ENCODE results near the gene NOS3. TPM values are rescaled to one million over a fixed set of nuclear protein-coding genes. Genes with fewer than 3 reads are reported as not detected.

Gene NOS3
- polyA plus RNA-seq, 4 donors: 9.5 to 15.3 (median 12.9) TPM

DNA sequence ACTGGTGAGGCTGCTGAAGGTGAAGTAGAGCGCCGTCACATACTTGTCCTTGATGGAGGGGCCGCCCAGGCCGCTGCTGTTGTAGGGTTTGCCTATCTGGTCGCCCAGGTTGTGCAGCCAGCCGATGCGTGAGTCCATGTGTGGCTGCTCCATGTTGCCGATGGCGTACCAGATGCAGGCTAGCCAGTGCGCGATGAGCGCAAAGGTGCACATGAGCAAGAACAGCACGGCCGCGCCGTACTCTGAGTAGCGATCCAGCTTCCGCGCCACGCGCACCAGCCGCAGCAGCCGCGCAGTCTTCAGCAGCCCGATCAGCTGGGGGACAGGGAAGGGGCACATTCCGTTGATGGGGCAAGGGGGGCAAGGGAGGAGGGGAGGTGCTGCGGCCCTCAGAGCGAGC is 39.3 kb upstream of the NOS3 start:
- no peak for DNase-seq (ENCODE audit: low read depth in 4 of 4, low spot score in 2 of 4)

GRCh38 chr7:150952331-150953050 is 38.3 kb upstream of the NOS3 start:
- no peak for DNase-seq (ENCODE audit: low read depth in 4 of 4, low spot score in 2 of 4)

DNA sequence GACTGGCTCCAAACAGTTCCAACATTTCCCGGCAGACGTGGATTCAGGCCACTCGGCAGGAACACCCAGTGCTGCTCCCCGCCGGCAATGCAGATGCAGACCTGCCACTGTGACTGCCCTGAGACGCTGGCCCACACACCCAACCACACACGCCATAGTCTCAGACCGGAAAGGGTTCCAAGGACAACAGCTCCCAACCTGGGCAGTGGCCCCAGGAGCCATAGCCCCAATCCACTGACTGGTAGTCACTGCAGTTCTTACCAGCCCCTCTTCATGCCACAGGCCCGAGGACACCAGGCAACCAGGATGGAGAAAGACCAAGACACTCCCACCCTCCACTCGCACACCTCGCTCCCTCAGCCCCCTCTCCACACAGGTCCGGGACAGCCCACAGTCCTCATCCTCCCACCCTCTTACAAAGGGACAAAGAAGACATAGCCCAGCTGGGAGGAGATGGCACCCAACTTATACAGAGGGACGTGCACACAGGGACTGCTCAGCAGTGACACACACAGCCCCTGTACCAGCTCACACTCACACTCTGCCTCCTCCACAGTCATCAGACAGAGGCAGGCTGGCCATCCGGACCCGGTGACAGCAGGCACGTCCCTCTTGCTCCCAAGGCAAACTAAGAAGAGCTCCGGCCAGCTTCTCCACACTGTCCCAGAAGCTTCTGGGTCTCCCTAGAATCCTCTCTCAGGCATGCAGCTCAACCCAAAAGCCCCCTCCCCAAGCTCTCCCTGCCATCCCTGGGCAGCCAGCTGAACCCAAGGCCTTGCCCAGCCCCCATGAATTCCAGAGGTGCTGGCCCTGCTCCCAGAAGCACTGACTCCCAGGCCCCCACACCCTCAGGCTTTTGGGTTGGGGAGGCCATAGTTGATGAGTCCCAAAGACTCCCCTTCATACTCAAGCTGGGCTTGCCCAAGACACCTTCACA is 37.5 kb upstream of the NOS3 start:
- no peak for DNase-seq (ENCODE audit: low read depth in 4 of 4, low spot score in 2 of 4)

GRCh38 chr7:150954201-150954985 is 36.4 kb upstream of the NOS3 start:
- DNase-seq (ENCODE audit: low read depth in 4 of 4, low spot score in 2 of 4): no peak

- no peak for DNase-seq (ENCODE audit: low read depth in 4 of 4, low spot score in 2 of 4)
Measured at GRCh38 chr7:150954986-150955518, 35.8 kb upstream of the NOS3 start.

DNA sequence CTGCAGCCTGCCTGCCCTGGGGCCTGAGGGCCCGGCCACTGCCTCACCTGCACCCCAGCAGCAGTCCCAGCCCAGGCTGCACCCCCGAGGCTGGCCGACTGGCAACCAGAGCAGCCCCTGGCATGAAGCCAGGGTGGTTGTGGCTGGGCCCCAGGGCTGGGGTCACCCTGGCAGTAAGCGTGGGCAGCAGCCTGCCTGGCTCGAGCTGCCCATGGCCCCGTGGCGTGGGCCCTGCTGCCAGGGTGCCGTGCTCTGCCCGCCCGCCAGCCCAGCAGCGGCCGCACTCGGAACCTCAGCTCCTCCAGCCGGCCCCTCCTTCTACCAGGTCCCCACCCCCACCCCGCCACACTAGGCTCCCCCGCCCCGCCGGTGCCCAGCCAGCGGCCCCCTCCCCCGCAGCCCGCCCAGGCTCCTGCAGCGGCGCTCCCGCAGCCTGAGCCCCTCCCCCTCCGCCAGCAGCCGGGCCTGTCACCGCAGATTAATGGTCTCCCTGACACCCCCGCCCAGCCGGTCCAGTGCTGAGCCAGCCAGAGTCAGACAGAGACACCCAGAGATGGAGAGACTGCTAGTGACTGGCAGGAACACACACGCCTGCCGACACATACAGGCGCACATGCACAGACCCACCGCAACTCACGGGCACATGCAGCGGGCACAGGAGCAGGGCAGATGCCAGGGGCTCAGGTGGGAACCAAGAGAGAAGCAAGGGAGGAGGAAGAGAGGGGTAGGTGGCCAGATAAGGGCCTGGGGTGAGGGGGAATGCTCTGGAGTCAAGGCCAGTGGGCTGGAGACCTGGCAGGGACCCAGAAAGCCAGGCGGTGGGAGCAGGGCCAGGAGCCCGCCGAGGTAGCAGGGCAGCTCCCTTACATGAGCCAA is 35.1 kb upstream of the NOS3 start:
- peak in 1 of 4 donors; percentile 72 for DNase-seq (ENCODE audit: low read depth in 4 of 4, low spot score in 2 of 4)

DNA sequence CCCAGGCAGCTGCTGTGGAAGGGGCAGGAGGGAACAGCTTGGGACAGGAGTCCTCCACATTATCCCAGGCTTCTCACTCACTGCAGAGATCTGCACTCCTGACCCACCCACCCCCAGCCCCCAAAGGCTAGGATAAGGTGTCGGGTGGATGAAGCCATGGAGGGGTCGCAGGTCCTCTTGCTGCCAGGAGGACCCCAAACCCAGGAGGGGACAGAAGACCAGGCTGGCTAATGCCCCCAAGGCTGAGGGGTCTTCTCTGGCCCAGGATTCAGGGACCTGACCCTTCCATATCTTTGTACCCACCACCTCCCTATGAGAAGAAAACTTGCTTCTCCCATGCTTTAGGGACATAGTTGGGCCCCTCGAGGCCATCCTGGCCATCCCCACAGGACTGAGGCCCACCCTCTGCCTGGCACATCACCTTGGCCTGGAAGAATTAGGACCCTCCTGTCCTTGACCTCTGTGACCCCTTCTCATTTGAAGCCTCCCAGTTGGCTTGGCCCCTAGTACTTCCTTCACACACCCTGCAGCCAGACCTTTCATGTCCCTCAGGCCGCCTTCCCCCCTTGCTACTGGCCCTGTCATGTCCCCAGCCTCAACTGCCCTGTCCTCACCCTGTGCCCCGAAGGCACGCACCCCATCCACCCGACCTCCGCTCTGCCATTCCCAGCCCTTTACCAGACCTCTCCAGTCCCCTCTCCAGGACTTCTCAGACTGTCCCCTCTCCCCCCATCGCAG is 34.3 kb upstream of the NOS3 start:
- no peak for DNase-seq (ENCODE audit: low read depth in 4 of 4, low spot score in 2 of 4)

- DNase-seq (ENCODE audit: low read depth in 4 of 4, low spot score in 2 of 4): no peak
Measured at GRCh38 chr7:150957133-150958020, 33.4 kb upstream of the NOS3 start.

DNA sequence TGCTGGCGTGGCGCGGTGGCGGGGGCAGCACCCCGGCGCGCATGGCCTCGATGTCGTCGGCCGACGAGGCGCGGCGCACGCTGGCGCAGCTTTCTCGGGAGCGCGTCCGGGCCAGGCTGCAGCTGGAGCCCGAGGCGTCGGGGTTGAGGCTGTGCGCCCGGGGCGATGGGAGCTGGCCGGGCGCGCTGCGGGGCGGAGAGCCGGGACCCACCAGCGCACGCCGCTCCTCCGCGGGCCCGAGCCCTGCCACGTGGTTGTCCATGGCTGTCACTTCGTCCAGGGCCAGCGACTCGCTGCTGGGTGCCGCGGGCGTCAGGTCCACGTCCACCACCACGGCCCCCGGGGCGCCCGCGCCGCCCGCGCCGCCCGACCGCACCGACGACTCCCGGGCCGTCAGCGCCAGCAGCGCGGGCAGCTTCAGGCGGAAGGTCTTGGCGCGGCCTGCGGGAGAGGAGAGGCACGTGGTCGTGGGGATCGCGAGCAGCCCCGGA is 32.7 kb upstream of the NOS3 start:
- no peak for DNase-seq (ENCODE audit: low read depth in 4 of 4, low spot score in 2 of 4)

DNA sequence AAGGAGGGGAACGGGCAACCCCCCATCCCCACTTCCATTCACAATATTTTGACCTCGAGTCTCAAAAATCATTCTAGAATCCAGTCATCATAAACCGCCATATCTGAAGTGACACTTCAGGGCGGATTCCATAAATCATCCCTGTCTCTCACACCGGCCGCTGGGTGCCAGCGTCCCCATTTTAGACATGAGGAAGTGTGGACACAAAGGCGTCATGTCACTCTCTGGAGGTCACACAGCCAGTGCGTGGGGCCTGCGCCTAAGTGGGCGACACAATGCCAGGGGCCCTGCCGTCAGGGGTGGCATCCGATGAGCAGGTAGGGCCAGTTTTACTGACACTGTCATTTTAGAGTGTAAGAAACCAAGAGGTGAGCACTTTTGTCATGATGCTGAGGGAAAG is 32.2 kb upstream of the NOS3 start:
- no peak for DNase-seq (ENCODE audit: low read depth in 4 of 4, low spot score in 2 of 4)

DNA sequence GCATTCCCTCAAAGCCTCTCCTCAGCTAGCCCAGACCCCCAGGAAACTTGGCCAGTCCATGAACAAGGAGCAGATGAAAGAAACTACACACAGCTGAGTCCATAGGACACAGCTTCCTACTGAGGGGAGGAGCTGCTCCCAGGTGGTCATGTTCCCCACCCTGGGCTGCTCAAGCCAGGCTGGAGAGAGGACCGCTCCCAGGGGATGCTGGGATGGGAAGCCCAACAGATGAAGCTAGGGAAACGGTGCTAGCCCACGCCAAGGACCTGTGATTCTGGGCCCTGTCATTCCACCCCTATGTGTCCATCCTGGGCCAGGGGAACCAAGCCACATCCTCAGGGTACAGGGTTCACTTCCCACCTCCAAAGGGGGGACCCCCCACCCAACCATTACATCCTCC is 31.7 kb upstream of the NOS3 start:
- no peak for DNase-seq (ENCODE audit: low read depth in 4 of 4, low spot score in 2 of 4)

DNA sequence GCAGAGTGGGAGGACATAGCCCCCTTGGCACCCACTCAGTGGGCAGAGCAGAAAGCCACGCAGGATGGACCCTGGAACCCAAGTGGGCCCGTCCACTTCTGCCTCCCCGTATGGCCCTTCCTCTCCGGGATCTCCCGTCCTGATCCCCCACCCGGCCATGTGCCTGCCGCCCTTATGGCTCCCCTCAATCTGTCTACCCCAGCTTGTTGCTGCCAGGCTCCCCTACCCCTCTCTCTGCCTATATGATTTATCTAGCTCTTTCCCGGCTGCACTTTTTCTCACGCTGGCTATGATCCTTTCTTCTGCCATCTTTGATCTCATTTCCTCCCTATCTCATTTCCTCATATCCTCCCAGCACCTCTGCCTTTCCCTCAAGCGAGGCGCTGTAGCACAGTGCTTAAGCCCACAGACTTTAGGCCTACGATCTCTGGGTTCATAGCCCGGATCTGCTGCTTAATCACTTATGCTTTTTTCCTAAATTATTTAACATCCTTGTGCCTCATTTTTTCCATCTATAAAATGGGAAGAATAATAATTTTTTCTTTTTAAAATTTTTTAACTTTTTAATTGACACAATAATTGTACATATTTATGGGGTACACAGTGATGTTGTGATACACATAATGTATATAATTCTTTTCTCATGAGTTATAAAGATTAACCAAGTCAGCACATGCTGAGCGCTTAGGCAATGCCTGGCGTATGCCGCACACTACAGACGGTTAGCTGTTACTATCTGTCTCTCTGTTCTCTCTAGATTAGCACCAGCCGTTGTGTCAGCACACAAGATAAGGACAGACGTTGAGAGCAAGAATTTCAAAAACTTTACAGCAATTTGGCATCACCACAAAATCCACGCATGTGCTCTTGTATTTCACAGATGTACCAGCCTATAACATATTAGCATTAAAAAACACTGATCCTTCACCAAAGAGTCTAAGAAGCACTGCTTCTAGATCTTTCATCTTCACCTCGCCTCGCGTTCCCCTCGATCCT is 30.8 kb upstream of the NOS3 start:
- DNase-seq (ENCODE audit: low read depth in 4 of 4, low spot score in 2 of 4): no peak

GRCh38 chr7:150961510-150962289 is 29.1 kb upstream of the NOS3 start:
- no peak for DNase-seq (ENCODE audit: low read depth in 4 of 4, low spot score in 2 of 4)

DNA sequence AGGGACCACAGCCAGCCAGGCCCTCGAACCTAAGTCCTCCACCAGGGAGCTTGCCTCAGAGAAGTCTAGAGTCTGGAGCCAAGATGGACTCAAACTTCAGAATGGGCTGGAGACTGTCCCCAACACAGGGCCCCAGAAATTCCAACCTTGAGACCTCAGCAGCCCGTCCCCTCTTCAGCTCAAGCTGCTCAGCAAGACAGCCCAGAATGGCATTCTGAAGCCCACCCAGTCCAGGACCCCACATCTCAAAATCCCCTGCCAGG is 28.6 kb upstream of the NOS3 start:
- DNase-seq (ENCODE audit: low read depth in 4 of 4, low spot score in 2 of 4): no peak

GRCh38 chr7:150962553-150963399 is 28.0 kb upstream of the NOS3 start:
- DNase-seq (ENCODE audit: low read depth in 4 of 4, low spot score in 2 of 4): no peak

Data from left renal cortex interstitium (tissue), 4 donors.